SU-DHL-6 (cell line): ENCODE data around the gene ALPK1.
"Not testable (repeated sequence)": the region's sequence is repeated elsewhere in the genome, so short reads cannot be mapped to it uniquely, and the experiment has no call there.

Experiments
- H2AFZ ChIP-seq: fragments of 200-600 bp; sonication (generic); 2 replicates; pipeline ENCODE4 v1.6.1; 2014; ENCODE audit warnings: low read depth, mild to moderate bottlenecking, moderate library complexity, mixed read lengths, antibody characterized with exemption, low read length; ENCODE audit not compliant: severe bottlenecking
- H3F3A ChIP-seq: fragments of 200-600 bp; shearing (Covaris generic); 2 replicates; pipeline ENCODE4 v1.6.0; 2016; ENCODE audit warnings: antibody characterized with exemption, mild to moderate bottlenecking; ENCODE audit not compliant: insufficient read depth
- H3K27ac ChIP-seq: fragments of 200-600 bp; sonication (generic); 2 replicates; pipeline ENCODE4 v1.5.1; 2016; ENCODE audit warnings: low read depth, mild to moderate bottlenecking, low read length, moderate library complexity, mixed read lengths
- H3K27me3 ChIP-seq: fragments of 200-600 bp; sonication (generic), shearing (Covaris generic); 2 replicates; pipeline ENCODE4 v1.6.0; 2014; ENCODE audit warnings: mild to moderate bottlenecking, low read length
- H3K36me3 ChIP-seq: fragments of 200-600 bp; sonication (generic); 2 replicates; pipeline ENCODE4 v1.6.1; 2014; ENCODE audit warnings: mild to moderate bottlenecking, low read length, mixed read lengths
- H3K4me2 ChIP-seq: fragments of 300-600, 200-600 bp; shearing (Covaris generic), sonication (generic); 2 replicates; pipeline ENCODE4 v1.6.0; 2014; ENCODE audit warnings: low read length, low read depth, mild to moderate bottlenecking; ENCODE audit not compliant: poor library complexity, severe bottlenecking
- H3K4me3 ChIP-seq: fragments of 200-600 bp; sonication (generic); 2 replicates; pipeline ENCODE4 v1.5.1; 2014; ENCODE audit warnings: antibody characterized with exemption, low read length, mild to moderate bottlenecking, mixed read lengths; ENCODE audit not compliant: insufficient read depth, poor library complexity, severe bottlenecking
- H3K79me2 ChIP-seq: fragments of 200-600 bp; sonication (generic); 2 replicates; pipeline ENCODE4 v1.6.1; 2014; ENCODE audit warnings: mild to moderate bottlenecking, low read length, moderate library complexity; ENCODE audit not compliant: insufficient read depth
- H3K9ac ChIP-seq: fragments of 200-600 bp; sonication (generic); 2 replicates; pipeline ENCODE4 v1.7.0; 2014; ENCODE audit warnings: mild to moderate bottlenecking, low read length
- H3K9me2 ChIP-seq: fragments of 200-600 bp; sonication (generic); replicated peaks from 2 replicates; pipeline ENCODE4 v1.6.1; 2014; ENCODE audit warnings: low read length; ENCODE audit not compliant: insufficient read depth
- H3K9me3 ChIP-seq: fragments of 200-600 bp; sonication (generic); 2 replicates; pipeline ENCODE4 v1.6.1; 2014; ENCODE audit warnings: low read length, mixed read lengths; ENCODE audit not compliant: insufficient read depth
- H4K20me1 ChIP-seq: fragments of 200-600 bp; sonication (generic); 2 replicates; pipeline ENCODE4 v1.6.1; 2014; ENCODE audit warnings: low read depth, mild to moderate bottlenecking, antibody characterized with exemption, low read length, moderate library complexity, mixed read lengths
- EZH2phosphoT487 ChIP-seq: fragments of 200-600 bp; sonication (generic), shearing (Covaris generic); conservative IDR thresholded peaks from 2 replicates; pipeline ENCODE4 v1.6.1; 2018; ENCODE audit warnings: mild to moderate bottlenecking, antibody characterized with exemption, low read length, moderate library complexity, mixed read lengths
- TF ChIP-seq, protein P1 (sequence below): fragments of 200-600 bp; sonication (generic); IDR thresholded peaks from one replicate; pipeline ENCODE4 v1.5.1; 2017; ENCODE audit warnings: antibody characterized with exemption, mild to moderate bottlenecking, low read length, moderate library complexity; ENCODE audit not compliant: insufficient read depth, poor library complexity, severe bottlenecking

Gene ALPK1

DNA sequence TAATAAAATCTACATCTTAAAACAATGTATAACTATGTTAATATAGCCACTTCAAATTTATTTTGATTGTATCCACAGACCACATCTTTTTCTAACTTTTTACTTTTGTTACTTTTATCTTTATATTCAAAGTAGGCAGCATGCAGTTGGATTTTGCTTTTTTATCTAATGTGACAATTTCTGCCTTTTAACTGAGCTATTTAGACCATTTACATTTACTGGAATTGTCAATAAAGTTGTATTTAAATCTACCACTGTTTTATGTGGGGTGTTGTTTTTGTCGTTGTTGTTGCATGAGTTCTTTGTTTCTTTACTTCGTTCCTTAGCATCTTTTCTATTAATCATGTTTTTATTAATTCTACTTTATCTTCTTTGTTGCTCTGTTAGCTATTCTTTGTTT lies 176.8 kb downstream of the ALPK1 start:
- H3K4me3 ChIP-seq = no peak overlapping the region

GRCh38 chr4:112485930-112486329 lies 188.8 kb downstream of the ALPK1 start:
- TF ChIP-seq, protein P1, sequence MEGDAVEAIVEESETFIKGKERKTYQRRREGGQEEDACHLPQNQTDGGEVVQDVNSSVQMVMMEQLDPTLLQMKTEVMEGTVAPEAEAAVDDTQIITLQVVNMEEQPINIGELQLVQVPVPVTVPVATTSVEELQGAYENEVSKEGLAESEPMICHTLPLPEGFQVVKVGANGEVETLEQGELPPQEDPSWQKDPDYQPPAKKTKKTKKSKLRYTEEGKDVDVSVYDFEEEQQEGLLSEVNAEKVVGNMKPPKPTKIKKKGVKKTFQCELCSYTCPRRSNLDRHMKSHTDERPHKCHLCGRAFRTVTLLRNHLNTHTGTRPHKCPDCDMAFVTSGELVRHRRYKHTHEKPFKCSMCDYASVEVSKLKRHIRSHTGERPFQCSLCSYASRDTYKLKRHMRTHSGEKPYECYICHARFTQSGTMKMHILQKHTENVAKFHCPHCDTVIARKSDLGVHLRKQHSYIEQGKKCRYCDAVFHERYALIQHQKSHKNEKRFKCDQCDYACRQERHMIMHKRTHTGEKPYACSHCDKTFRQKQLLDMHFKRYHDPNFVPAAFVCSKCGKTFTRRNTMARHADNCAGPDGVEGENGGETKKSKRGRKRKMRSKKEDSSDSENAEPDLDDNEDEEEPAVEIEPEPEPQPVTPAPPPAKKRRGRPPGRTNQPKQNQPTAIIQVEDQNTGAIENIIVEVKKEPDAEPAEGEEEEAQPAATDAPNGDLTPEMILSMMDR = no peak
- no peak for TF ChIP-seq EZH2phosphoT487
- no peaks in the 10 kb centered on the region for H3K9me2 ChIP-seq
- no peak overlapping the region for H3K27ac ChIP-seq
- H3K9ac ChIP-seq = no peak overlapping the region
- no peaks in the 10 kb centered on the region for H3K27me3 ChIP-seq
- no peak overlapping the region for H2AFZ ChIP-seq
- no peaks in the 10 kb centered on the region for H4K20me1 ChIP-seq
- H3K4me3 ChIP-seq = no peak overlapping the region
- H3K79me2 ChIP-seq = no peaks in the 10 kb centered on the region
- no peaks in the 10 kb centered on the region for H3K36me3 ChIP-seq
- H3K4me2 ChIP-seq = no peak overlapping the region
- no peaks in the 10 kb centered on the region for H3K9me3 ChIP-seq
- no peaks in the 10 kb centered on the region for H3F3A ChIP-seq

More for the DNA sequence above, 176.8 kb downstream of the ALPK1 start:
- Histone ChIP-seq H3K9me3 (no peaks in the 10 kb centered on the region), H3K79me2 (no peaks in the 10 kb centered on the region), H3F3A (no peaks in the 10 kb centered on the region), H4K20me1 (no peaks in the 10 kb centered on the region), H3K27me3 (no peaks in the 10 kb centered on the region), H2AFZ (no peak overlapping the region), H3K4me2 (no peak overlapping the region), H3K36me3 (no peaks in the 10 kb centered on the region), H3K27ac (no peak overlapping the region), H3K9ac (no peak overlapping the region), H3K9me2 (no peaks in the 10 kb centered on the region)
- no peak for TF ChIP-seq EZH2phosphoT487
- TF ChIP-seq, protein P1 = no peak

- H3K79me2 ChIP-seq, H2AFZ ChIP-seq, H4K20me1 ChIP-seq, H3K9me3 ChIP-seq, H3K4me2 ChIP-seq, H3K27ac ChIP-seq, H3K4me3 ChIP-seq, H3K36me3 ChIP-seq, H3K9ac ChIP-seq, H3F3A ChIP-seq, H3K27me3 ChIP-seq, H3K9me2 ChIP-seq: not testable (repeated sequence)
These were observed 193.6 kb downstream of the ALPK1 start for GRCh38 chr4:112490808-112491207.
